ENCODE results near the gene RALGDS. TPM values are rescaled to one million over a fixed set of nuclear protein-coding genes. Genes with fewer than 3 reads are reported as not detected.
"Not testable (repeated sequence)": the region's sequence is repeated elsewhere in the genome, so short reads cannot be mapped to it uniquely, and the experiment has no call there.

RALGDS gene
- total RNA-seq, 1 experiment from 2014 or later = 36.1 TPM

GRCh38 chr9:133063500-133064231 lies 57.4 kb downstream of the RALGDS start (continued):
- TF ChIP-seq REST (IDR thresholded peaks at IDR 0.05; ENCODE audit: low read depth) (no peak), ZNF274 (IDR thresholded peaks at IDR 0.05; ENCODE audit: low read depth, low read length) (no peak), ATF3 (IDR thresholded peaks at IDR 0.05) (no peak), CTCF (IDR thresholded peaks at IDR 0.05 in 2 of 3, conservative IDR thresholded peaks at IDR 0.05 in 1 of 3; ENCODE audit: borderline replicate concordance in 1 of 3, insufficient read depth in 1 of 3, low read depth in 2 of 3, low read length in 2 of 3) (no peak), SP1 (IDR thresholded peaks at IDR 0.05; ENCODE audit: low read depth) (no peak), EZH2 (IDR thresholded peaks at IDR 0.05) (no peak)

GRCh38 chr9:133063159-133063499 lies 57.9 kb downstream of the RALGDS start:
- ChIA-PET CTCF (no interaction called here), RAD21 (ENCODE audit: low non-redundant PET in 1 of 2, low total read pairs in 2 of 2, uncharacterized antibody in 2 of 2, unreplicated experiment in 2 of 2) (no interaction called here), POLR2A (no interaction called here)
- intact Hi-C loops (cut with micrococcal nuclease) = no loop called here
- DNase-seq (ENCODE audit: low read depth, low spot score) = no peak
- H3K9me2 ChIP-seq (ENCODE audit: insufficient read depth) = no peaks in the 10 kb centered on the region
- H3K4me1 ChIP-seq (ENCODE audit: control insufficient read depth in 1 of 2, insufficient read depth in 2 of 2, low read length in 2 of 2) = peaks cover 0 to 2% of the 10 kb centered on the region in 2 experiments; a peak in 1 of 4 replicates
- no peak overlapping the region for H3K4me2 ChIP-seq (ENCODE audit: low read length)
- BruUV-seq (replicated peaks) = no TSS peak
- no peaks in the 10 kb centered on the region for H3K9me3 ChIP-seq (ENCODE audit: control insufficient read depth in 1 of 2, insufficient read depth in 1 of 2, low read depth in 1 of 2, low read length in 2 of 2)
- no peaks in the 10 kb centered on the region for H3K79me2 ChIP-seq (ENCODE audit: insufficient read depth, low read length)
- TF ChIP-seq EZH2phosphoT487 (IDR thresholded peaks at IDR 0.05; ENCODE audit: borderline replicate concordance) (no peak), SRF (IDR thresholded peaks at IDR 0.05; ENCODE audit: low read depth) (no peak), EZH2 (IDR thresholded peaks at IDR 0.05) (no peak), TCF7L2 (IDR thresholded peaks at IDR 0.05; ENCODE audit: borderline replicate concordance, extremely low read depth, insufficient read depth, insufficient read length) (no peak), FOSL1 (IDR thresholded peaks at IDR 0.05; ENCODE audit: low read depth) (no peak)
- ATAC-seq = no peak
- H3K4me3 ChIP-seq (replicated peaks in 1 of 2; ENCODE audit: low read depth in 1 of 2, low read length in 2 of 2) = no peak overlapping the region
- no peaks in the 10 kb centered on the region for H4K20me1 ChIP-seq (ENCODE audit: insufficient read depth)
- no peak overlapping the region for H2AFZ ChIP-seq (ENCODE audit: low read depth, low read length, poor library complexity, severe bottlenecking)
- H3K36me3 ChIP-seq (ENCODE audit: control insufficient read depth in 1 of 2, insufficient read depth in 2 of 2, low read length in 2 of 2) = no peaks in the 10 kb centered on the region
- H3K9ac ChIP-seq (ENCODE audit: low read length) = no peak overlapping the region
- H3K27me3 ChIP-seq (ENCODE audit: insufficient read depth, low read length) = no peaks in the 10 kb centered on the region
- H3K27ac ChIP-seq (ENCODE audit: low read depth, low read length) = no peak overlapping the region

- H3K9me3 ChIP-seq (ENCODE audit: control insufficient read depth in 1 of 2, insufficient read depth in 1 of 2, low read depth in 1 of 2, low read length in 2 of 2); H2AFZ ChIP-seq (ENCODE audit: low read depth, low read length, poor library complexity, severe bottlenecking); DNase-seq (ENCODE audit: low read depth, low spot score); H3K79me2 ChIP-seq (ENCODE audit: insufficient read depth, low read length); H3K4me2 ChIP-seq (ENCODE audit: low read length); BruUV-seq (replicated peaks); H3K36me3 ChIP-seq (ENCODE audit: control insufficient read depth in 1 of 2, insufficient read depth in 2 of 2, low read length in 2 of 2); H3K4me1 ChIP-seq (ENCODE audit: control insufficient read depth in 1 of 2, insufficient read depth in 2 of 2, low read length in 2 of 2); RAD21 ChIA-PET (ENCODE audit: low non-redundant PET in 1 of 2, low total read pairs in 2 of 2, uncharacterized antibody in 2 of 2, unreplicated experiment in 2 of 2); intact Hi-C loops (cut with micrococcal nuclease); H3K9me2 ChIP-seq (ENCODE audit: insufficient read depth); H3K27ac ChIP-seq (ENCODE audit: low read depth, low read length); ATAC-seq; H3K27me3 ChIP-seq (ENCODE audit: insufficient read depth, low read length); POLR2A ChIA-PET; CTCF ChIA-PET; H4K20me1 ChIP-seq (ENCODE audit: insufficient read depth); H3K9ac ChIP-seq (ENCODE audit: low read length); H3K4me3 ChIP-seq (replicated peaks in 1 of 2; ENCODE audit: low read depth in 1 of 2, low read length in 2 of 2): not testable (repeated sequence)
Measured at GRCh38 chr9:133062569-133062968, 58.5 kb downstream of the RALGDS start.
